Left lobe of liver (tissue), 2 donors: ENCODE data around the gene EVL. TPM values are rescaled to one million over a fixed set of nuclear protein-coding genes. Genes with fewer than 3 reads are reported as not detected.
A peak's percentile ranks its signal among the peaks of the same experiment; 100 is the strongest.

Experiments
- ATAC-seq: fragments of 200-7000 bp; cut with Tn5 transposase; one replicate; pipeline ENCODE4 v1.9.1; 2020; ENCODE audit warnings: mild to moderate bottlenecking, moderate library complexity
- DNase-seq: peaks from one replicate; pipeline ENCODE4 v3.0.0-alpha.2; 2020; ENCODE audit warnings: low spot score
- total RNA-seq: library from RNA; stranded (reverse); gene quantifications from one replicate; pipeline ENCODE4 v1.2.1, GENCODE V29; 2021
- donor health status: DM: no; HTN: no; CAD: no; lungs with moderate emphysema.
- donor health status: DM: no; HTN: yes; CAD: no.

The EVL gene
- total RNA-seq, 1 donor from 2014 or later, result 76.2 TPM

GRCh38 chr14:100122481-100123223 lies 57.4 kb downstream of the EVL start:
- no peak for DNase-seq
- ATAC-seq, result no peak

- DNase-seq (no peak), ATAC-seq (no peak)
These were observed 58.4 kb downstream of the EVL start for GRCh38 chr14:100123618-100124017.

GRCh38 chr14:100124551-100125088 lies 59.4 kb downstream of the EVL start:
- DNase-seq (no peak), ATAC-seq (no peak)

GRCh38 chr14:100126401-100126800 lies 61.2 kb downstream of the EVL start:
- DNase-seq (no peak), ATAC-seq (no peak)

GRCh38 chr14:100127853-100128455 lies 62.7 kb downstream of the EVL start:
- DNase-seq (no peak), ATAC-seq (no peak)

GRCh38 chr14:100128688-100129087 lies 63.5 kb downstream of the EVL start:
- ATAC-seq, result no peak

GRCh38 chr14:100129161-100129589 lies 64.0 kb downstream of the EVL start:
- peak; percentile 8 for ATAC-seq
- no peak for DNase-seq

More at GRCh38 chr14:100128688-100129087, 63.5 kb downstream of the EVL start:
- no peak for DNase-seq

GRCh38 chr14:100130521-100130920 lies 65.3 kb downstream of the EVL start:
- ATAC-seq (no peak), DNase-seq (no peak)

- no peak for DNase-seq
- ATAC-seq, result no peak
These were observed 66.0 kb downstream of the EVL start for GRCh38 chr14:100131181-100131580.

GRCh38 chr14:100132161-100132902 lies 67.1 kb downstream of the EVL start:
- DNase-seq (no peak), ATAC-seq (no peak)

- ATAC-seq (no peak), DNase-seq (no peak)
These were observed 67.8 kb downstream of the EVL start for GRCh38 chr14:100132903-100133510.

GRCh38 chr14:100134586-100134985 lies 69.4 kb downstream of the EVL start:
- ATAC-seq, result no peak

GRCh38 chr14:100135073-100135472 lies 69.9 kb downstream of the EVL start:
- no peak for ATAC-seq
- no peak for DNase-seq

More at GRCh38 chr14:100134586-100134985, 69.4 kb downstream of the EVL start:
- no peak for DNase-seq

GRCh38 chr14:100135784-100136183 lies 70.6 kb downstream of the EVL start:
- no peak for ATAC-seq
- DNase-seq, result no peak

GRCh38 chr14:100137173-100137572 lies 72.0 kb downstream of the EVL start:
- ATAC-seq (no peak), DNase-seq (no peak)

- DNase-seq (no peak), ATAC-seq (no peak)
These were observed 73.0 kb downstream of the EVL start for GRCh38 chr14:100138082-100138787.

GRCh38 chr14:100138955-100139354 lies 73.7 kb downstream of the EVL start:
- DNase-seq (no peak), ATAC-seq (no peak)

GRCh38 chr14:100140452-100141078 lies 75.3 kb downstream of the EVL start:
- ATAC-seq, result no peak
- no peak for DNase-seq

GRCh38 chr14:100141098-100141497 lies 75.9 kb downstream of the EVL start:
- DNase-seq, result no peak

More at GRCh38 chr14:100141098-100141497, 75.9 kb downstream of the EVL start:
- ATAC-seq, result no peak
